A673 (cell line): ENCODE measurements around the gene DPYD.

Experiments used
- EZH2 ChIP-seq: fragments of 200-600 bp; sonication (generic); IDR thresholded peaks from 2 replicates; pipeline ENCODE4 v1.6.1; 2017; ENCODE audit warnings: borderline replicate concordance, low read depth, mild to moderate bottlenecking, mixed read lengths, antibody characterized with exemption, low read length; ENCODE audit not compliant: poor library complexity, severe bottlenecking
- TF ChIP-seq, protein P1 (sequence below): fragments of 300-800, 200-600 bp; sonication (generic); conservative IDR thresholded peaks from 2 replicates; pipeline ENCODE4 v1.5.1; 2017; ENCODE audit warnings: low read depth, mild to moderate bottlenecking, antibody characterized with exemption, low read length, moderate library complexity, mixed read lengths

DNA sequence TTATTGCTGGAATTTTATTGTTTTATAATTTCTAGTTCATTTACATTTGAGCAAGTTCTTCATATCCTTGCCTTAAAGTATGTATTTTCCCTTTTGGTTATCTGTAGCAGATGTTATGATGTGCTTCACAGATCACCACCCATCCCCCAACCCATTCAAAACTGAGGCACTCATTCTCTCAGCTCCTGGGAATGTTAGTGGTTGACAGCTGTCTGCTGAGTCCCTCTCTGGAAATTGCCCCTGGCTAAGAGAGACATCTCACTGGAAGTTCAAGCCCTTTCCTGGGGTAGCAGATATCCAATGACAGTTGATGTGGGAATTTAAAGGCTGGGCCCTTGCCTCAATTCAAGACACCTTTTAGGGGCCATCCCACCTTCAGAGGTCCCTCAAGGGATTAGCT is 4.3 kb upstream of the DPYD start:
- TF ChIP-seq, protein P1, sequence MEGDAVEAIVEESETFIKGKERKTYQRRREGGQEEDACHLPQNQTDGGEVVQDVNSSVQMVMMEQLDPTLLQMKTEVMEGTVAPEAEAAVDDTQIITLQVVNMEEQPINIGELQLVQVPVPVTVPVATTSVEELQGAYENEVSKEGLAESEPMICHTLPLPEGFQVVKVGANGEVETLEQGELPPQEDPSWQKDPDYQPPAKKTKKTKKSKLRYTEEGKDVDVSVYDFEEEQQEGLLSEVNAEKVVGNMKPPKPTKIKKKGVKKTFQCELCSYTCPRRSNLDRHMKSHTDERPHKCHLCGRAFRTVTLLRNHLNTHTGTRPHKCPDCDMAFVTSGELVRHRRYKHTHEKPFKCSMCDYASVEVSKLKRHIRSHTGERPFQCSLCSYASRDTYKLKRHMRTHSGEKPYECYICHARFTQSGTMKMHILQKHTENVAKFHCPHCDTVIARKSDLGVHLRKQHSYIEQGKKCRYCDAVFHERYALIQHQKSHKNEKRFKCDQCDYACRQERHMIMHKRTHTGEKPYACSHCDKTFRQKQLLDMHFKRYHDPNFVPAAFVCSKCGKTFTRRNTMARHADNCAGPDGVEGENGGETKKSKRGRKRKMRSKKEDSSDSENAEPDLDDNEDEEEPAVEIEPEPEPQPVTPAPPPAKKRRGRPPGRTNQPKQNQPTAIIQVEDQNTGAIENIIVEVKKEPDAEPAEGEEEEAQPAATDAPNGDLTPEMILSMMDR, result no peak
- no peak for TF ChIP-seq EZH2
